GM23338 (cell line): ENCODE results near the gene TMEM201. TPM values are rescaled to one million over a fixed set of nuclear protein-coding genes. Genes with fewer than 3 reads are reported as not detected.

Experiments
- ATAC-seq: fragments of 200-7000 bp; cut with Tn5 transposase; 3 replicates; pipeline ENCODE4 v1.9.1; 2020
- DNase-seq: peaks from one replicate; pipeline ENCODE4 v3.0.0-alpha.2; 2015; ENCODE audit warnings: low spot score
- H2AFZ ChIP-seq: fragments of 200-600 bp; sonication (generic); 2 replicates; pipeline ENCODE4 v1.8.0; 2016; ENCODE audit warnings: antibody characterized with exemption, mild to moderate bottlenecking, moderate library complexity
- H3F3A ChIP-seq: fragments of 200-600 bp; sonication (generic); replicated peaks from 2 replicates; pipeline ENCODE4 v1.8.0; 2017; ENCODE audit warnings: antibody characterized with exemption, mixed run types, low read depth
- H3K27ac ChIP-seq: fragments of 200-600 bp; sonication (generic); 2 replicates; pipeline ENCODE4 v1.6.1; 2016; ENCODE audit warnings: low read depth
- H3K27me3 ChIP-seq: fragments of 200-600 bp; sonication (generic); 2 replicates; pipeline ENCODE4 v1.8.0; 2016; ENCODE audit warnings: mild to moderate bottlenecking, mixed run types, moderate library complexity; ENCODE audit not compliant: insufficient read depth
- H3K36me3 ChIP-seq: fragments of 200-600 bp; sonication (generic); 2 replicates; pipeline ENCODE4 v1.8.0; 2016; ENCODE audit warnings: mild to moderate bottlenecking; ENCODE audit not compliant: insufficient read depth
- H3K4me1 ChIP-seq: fragments of 200-600 bp; sonication (generic); 2 replicates; pipeline ENCODE4 v1.8.0; 2016; ENCODE audit warnings: mild to moderate bottlenecking, moderate library complexity; ENCODE audit not compliant: insufficient read depth
- H3K4me2 ChIP-seq: fragments of 200-600 bp; sonication (generic); 2 replicates; pipeline ENCODE4 v1.7.1; 2017; ENCODE audit warnings: mixed run types
- H3K4me3 ChIP-seq: fragments of 200-600 bp; sonication (generic); 2 replicates; pipeline ENCODE4 v1.6.1; 2016; ENCODE audit warnings: mixed run types
- H3K79me2 ChIP-seq: fragments of 200-600 bp; sonication (generic); replicated peaks from 2 replicates; pipeline ENCODE4 v1.8.0; 2017; ENCODE audit warnings: mild to moderate bottlenecking; ENCODE audit not compliant: insufficient read depth
- H3K9me2 ChIP-seq: fragments of 200-600 bp; sonication (generic); 2 replicates; pipeline ENCODE4 v1.8.0; 2017; ENCODE audit not compliant: insufficient read depth
- H4K20me1 ChIP-seq: fragments of 200-600 bp; sonication (generic); replicated peaks from 2 replicates; pipeline ENCODE4 v1.8.0; 2017; ENCODE audit warnings: mild to moderate bottlenecking; ENCODE audit not compliant: insufficient read depth
- H3K27ac Mint-ChIP-seq: 2 replicates; pipeline ENCODE4 v1.8.0; 2020; ENCODE audit warnings: inconsistent platforms, mild to moderate bottlenecking, moderate library complexity, mixed read lengths
- H3K27me3 Mint-ChIP-seq: 3 replicates; pipeline ENCODE4 v1.8.0; 2022; ENCODE audit warnings: low read depth, mild to moderate bottlenecking, moderate library complexity, mixed read lengths, inconsistent platforms; ENCODE audit not compliant: insufficient read depth, poor library complexity
- H3K36me3 Mint-ChIP-seq: 3 replicates; pipeline ENCODE4 v1.8.0; 2021; ENCODE audit warnings: low read depth, mild to moderate bottlenecking, inconsistent platforms, moderate library complexity, mixed read lengths
- H3K4me1 Mint-ChIP-seq: 3 replicates; pipeline ENCODE4 v1.8.0; 2020; ENCODE audit warnings: mild to moderate bottlenecking, inconsistent platforms, mixed read lengths
- H3K4me3 Mint-ChIP-seq: 3 replicates; pipeline ENCODE4 v1.8.0; 2021; ENCODE audit warnings: moderate library complexity, mild to moderate bottlenecking, inconsistent platforms, mixed read lengths
- H3K9me3 Mint-ChIP-seq: 3 replicates; pipeline ENCODE4 v1.8.0; 2020; ENCODE audit warnings: moderate library complexity, mild to moderate bottlenecking, inconsistent platforms, mixed read lengths
- CREB1 ChIP-seq: fragments of 250-450 bp; sonication (Bioruptor Pico); IDR thresholded peaks from 2 replicates; pipeline ENCODE4 v1.5.0; 2020; ENCODE audit warnings: low read depth, mild to moderate bottlenecking, moderate library complexity
- NANOG ChIP-seq: IDR thresholded peaks from 2 replicates; pipeline ENCODE4 v1.6.1; 2016; ENCODE audit warnings: antibody characterized with exemption, borderline replicate concordance
- POLR2AphosphoS5 ChIP-seq: IDR thresholded peaks from 2 replicates; pipeline ENCODE4 v1.6.1; 2016; ENCODE audit warnings: antibody characterized with exemption, low read depth
- STAT1 ChIP-seq: IDR thresholded peaks from one replicate; pipeline ENCODE4 v1.6.1; 2016; ENCODE audit warnings: antibody characterized with exemption; ENCODE audit not compliant: unreplicated experiment
- ZNF114 ChIP-seq: fragments of 250-450 bp; sonication (Bioruptor Pico); IDR thresholded peaks from 2 replicates; pipeline ENCODE4 v1.5.0; 2020; ENCODE audit warnings: mild to moderate bottlenecking, moderate library complexity
- polyA plus RNA-seq: library from polyadenylated mRNA; unstranded; fragments of >200 nt; fragmentation: Nextera tagmentation; extraction: Ambion mirVana; gene quantifications from 2 replicates; pipeline ENCODE4 v1.2.1, GENCODE V29; 2016
- total RNA-seq: library from RNA; depleted of rRNA; stranded (reverse); fragments of >200 nt; shearing (Covaris generic); gene quantifications from 2 replicates; pipeline ENCODE4 v1.2.3, GENCODE V29; 2014
- TF ChIP-seq, protein P1 (sequence below), 2 experiments: fragments of 200-600 bp in 1 of 2; sonication (generic) in 1 of 2; conservative IDR thresholded peaks; 2 replicates each; pipeline versions ENCODE4 v1.5.1 to v1.6.1; 2016 to 2017; ENCODE audit warnings: antibody characterized with exemption in 2 of 2, low read depth in 2 of 2, mild to moderate bottlenecking in 2 of 2, moderate library complexity in 1 of 2
- TF ChIP-seq, protein P2 (sequence below): fragments of 250-450 bp; sonication (Bioruptor Pico); IDR thresholded peaks from 2 replicates; pipeline ENCODE4 v1.5.0; 2020; ENCODE audit warnings: mild to moderate bottlenecking, moderate library complexity

Gene TMEM201
- total and polyA plus RNA-seq, 2 experiments from 2014 or later = 11.6 to 27.2 TPM

DNA sequence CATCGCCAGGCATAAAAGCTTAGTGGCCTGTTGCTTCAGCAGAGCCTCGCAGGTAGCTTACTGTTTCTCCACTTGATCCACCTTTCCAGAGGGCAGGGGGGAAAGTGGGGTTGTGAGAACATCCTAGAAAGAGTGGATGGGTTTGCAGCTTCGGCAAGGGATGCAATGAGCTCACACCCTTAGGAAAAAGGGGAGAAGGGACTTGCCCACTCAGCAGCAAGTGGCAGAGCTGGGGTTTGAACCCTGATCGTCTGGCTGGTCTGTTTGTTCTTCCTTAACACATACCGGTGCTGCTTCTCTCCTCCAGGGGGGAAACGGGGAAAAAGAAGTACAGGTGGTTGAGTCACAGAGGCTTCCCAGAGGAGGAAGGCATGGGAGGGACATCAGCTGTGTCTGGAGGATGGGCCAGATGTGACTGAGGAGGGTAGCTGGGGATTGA is 1.0 kb downstream of the TMEM201 start:
- Histone ChIP-seq H3K4me2 (peak overlapping the region; percentile 98), H3K79me2 (peaks cover 56% of the 10 kb centered on the region), H3K27ac (no peak overlapping the region), H3K4me1 (peaks cover 34% of the 10 kb centered on the region; the same call in 1 of the 2 replicates), H3K27me3 (no peaks in the 10 kb centered on the region), H3K36me3 (no peaks in the 10 kb centered on the region), H3K4me3 (peak overlapping the region; percentile 83), H4K20me1 (peaks cover 30% of the 10 kb centered on the region), H2AFZ (0 out of 2 replicates have a peak overlapping the region, but pooled peaks have one; percentile 76), H3F3A (0 out of 2 replicates have a peak, but pooled peaks cover 2% of the 10 kb centered on the region), H3K9me2 (no peaks in the 10 kb centered on the region)
- no peak for TF ChIP-seq STAT1
- no peak for TF ChIP-seq POLR2AphosphoS5
- TF ChIP-seq, protein P1, sequence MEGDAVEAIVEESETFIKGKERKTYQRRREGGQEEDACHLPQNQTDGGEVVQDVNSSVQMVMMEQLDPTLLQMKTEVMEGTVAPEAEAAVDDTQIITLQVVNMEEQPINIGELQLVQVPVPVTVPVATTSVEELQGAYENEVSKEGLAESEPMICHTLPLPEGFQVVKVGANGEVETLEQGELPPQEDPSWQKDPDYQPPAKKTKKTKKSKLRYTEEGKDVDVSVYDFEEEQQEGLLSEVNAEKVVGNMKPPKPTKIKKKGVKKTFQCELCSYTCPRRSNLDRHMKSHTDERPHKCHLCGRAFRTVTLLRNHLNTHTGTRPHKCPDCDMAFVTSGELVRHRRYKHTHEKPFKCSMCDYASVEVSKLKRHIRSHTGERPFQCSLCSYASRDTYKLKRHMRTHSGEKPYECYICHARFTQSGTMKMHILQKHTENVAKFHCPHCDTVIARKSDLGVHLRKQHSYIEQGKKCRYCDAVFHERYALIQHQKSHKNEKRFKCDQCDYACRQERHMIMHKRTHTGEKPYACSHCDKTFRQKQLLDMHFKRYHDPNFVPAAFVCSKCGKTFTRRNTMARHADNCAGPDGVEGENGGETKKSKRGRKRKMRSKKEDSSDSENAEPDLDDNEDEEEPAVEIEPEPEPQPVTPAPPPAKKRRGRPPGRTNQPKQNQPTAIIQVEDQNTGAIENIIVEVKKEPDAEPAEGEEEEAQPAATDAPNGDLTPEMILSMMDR (conservative IDR thresholded peaks at IDR 0.05; ENCODE audit: low read depth in 2 of 2) = no peak
- no peak for TF ChIP-seq ZNF114 (CRISPR knock-in tag)
- TF ChIP-seq, protein P2, sequence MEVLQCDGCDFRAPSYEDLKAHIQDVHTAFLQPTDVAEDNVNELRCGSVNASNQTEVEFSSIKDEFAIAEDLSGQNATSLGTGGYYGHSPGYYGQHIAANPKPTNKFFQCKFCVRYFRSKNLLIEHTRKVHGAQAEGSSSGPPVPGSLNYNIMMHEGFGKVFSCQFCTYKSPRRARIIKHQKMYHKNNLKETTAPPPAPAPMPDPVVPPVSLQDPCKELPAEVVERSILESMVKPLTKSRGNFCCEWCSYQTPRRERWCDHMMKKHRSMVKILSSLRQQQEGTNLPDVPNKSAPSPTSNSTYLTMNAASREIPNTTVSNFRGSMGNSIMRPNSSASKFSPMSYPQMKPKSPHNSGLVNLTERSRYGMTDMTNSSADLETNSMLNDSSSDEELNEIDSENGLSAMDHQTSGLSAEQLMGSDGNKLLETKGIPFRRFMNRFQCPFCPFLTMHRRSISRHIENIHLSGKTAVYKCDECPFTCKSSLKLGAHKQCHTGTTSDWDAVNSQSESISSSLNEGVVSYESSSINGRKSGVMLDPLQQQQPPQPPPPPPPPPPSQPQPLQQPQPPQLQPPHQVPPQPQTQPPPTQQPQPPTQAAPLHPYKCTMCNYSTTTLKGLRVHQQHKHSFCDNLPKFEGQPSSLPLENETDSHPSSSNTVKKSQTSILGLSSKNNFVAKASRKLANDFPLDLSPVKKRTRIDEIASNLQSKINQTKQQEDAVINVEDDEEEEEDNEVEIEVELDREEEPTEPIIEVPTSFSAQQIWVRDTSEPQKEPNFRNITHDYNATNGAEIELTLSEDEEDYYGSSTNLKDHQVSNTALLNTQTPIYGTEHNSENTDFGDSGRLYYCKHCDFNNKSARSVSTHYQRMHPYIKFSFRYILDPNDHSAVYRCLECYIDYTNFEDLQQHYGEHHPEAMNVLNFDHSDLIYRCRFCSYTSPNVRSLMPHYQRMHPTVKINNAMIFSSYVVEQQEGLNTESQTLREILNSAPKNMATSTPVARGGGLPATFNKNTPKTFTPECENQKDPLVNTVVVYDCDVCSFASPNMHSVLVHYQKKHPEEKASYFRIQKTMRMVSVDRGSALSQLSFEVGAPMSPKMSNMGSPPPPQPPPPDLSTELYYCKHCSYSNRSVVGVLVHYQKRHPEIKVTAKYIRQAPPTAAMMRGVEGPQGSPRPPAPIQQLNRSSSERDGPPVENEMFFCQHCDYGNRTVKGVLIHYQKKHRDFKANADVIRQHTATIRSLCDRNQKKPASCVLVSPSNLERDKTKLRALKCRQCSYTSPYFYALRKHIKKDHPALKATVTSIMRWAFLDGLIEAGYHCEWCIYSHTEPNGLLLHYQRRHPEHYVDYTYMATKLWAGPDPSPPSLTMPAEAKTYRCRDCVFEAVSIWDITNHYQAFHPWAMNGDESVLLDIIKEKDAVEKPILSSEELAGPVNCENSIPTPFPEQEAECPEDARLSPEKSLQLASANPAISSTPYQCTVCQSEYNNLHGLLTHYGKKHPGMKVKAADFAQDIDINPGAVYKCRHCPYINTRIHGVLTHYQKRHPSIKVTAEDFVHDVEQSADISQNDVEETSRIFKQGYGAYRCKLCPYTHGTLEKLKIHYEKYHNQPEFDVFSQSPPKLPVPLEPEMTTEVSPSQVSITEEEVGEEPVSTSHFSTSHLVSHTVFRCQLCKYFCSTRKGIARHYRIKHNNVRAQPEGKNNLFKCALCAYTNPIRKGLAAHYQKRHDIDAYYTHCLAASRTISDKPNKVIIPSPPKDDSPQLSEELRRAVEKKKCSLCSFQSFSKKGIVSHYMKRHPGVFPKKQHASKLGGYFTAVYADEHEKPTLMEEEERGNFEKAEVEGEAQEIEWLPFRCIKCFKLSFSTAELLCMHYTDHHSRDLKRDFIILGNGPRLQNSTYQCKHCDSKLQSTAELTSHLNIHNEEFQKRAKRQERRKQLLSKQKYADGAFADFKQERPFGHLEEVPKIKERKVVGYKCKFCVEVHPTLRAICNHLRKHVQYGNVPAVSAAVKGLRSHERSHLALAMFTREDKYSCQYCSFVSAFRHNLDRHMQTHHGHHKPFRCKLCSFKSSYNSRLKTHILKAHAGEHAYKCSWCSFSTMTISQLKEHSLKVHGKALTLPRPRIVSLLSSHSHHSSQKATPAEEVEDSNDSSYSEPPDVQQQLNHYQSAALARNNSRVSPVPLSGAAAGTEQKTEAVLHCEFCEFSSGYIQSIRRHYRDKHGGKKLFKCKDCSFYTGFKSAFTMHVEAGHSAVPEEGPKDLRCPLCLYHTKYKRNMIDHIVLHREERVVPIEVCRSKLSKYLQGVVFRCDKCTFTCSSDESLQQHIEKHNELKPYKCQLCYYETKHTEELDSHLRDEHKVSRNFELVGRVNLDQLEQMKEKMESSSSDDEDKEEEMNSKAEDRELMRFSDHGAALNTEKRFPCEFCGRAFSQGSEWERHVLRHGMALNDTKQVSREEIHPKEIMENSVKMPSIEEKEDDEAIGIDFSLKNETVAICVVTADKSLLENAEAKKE = no peak
- TF ChIP-seq CREB1 (CRISPR knock-in tag) = no peak
- TF ChIP-seq NANOG = no peak
- Mint-ChIP-seq H3K4me3 (peak overlapping the region; percentile 85), H3K36me3 (no peaks in the 10 kb centered on the region), H3K27me3 (peaks cover 2% of the 10 kb centered on the region), H3K4me1 (peaks cover 39% of the 10 kb centered on the region), H3K27ac (no peak overlapping the region), H3K9me3 (peaks cover 3% of the 10 kb centered on the region; the same call in 2 of the 3 replicates)
- ATAC-seq (no peak), DNase-seq (no peak)
